GM12872 (cell line): ENCODE measurements around the gene KLHL22.

Experiments used
- TF ChIP-seq, protein P1 (sequence below): IDR thresholded peaks from 3 replicates; pipeline ENCODE4 v1.5.1; 2011; ENCODE audit warnings: low read depth, mild to moderate bottlenecking, low read length, moderate library complexity; ENCODE audit not compliant: insufficient read depth

Gene KLHL22

DNA sequence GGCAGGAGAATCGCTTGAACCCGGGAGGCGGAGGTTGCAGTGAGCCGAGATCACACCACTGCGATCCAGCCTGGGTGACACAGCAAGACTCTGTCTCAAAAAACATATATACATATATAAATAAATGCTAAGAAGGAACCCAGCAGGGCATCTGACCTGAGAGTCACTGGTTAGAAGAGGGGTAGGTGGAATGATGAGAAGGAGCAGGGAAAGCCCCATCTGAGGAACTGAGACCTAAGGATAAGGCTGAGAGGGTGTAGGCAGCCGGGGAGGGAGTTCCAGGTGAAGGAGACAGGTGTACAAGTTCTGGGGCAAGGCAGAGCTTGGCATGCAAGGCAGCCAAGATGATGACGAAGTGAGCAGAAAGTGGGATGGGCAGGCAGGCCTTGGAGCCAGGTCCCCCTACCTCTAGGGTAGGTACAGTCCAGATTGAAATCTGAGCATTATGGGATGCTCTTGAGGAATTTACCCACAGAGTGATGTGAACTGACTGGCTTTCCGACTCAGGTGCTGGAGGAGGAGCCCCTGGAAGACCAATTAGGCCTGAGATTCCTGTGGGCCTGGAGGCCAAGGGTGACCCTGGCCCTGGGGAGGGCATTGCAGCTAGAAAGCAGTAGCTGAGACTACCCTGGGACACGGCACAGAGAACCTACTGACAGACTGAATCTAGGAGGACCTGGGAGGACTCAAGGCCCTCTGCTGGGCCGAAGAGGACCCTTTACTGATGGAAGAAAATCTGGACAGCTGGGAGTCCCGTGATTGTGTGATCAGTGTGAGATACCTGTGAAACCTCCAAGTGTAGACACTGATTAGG lies 22.8 kb downstream of the KLHL22 start:
- TF ChIP-seq, protein P1, sequence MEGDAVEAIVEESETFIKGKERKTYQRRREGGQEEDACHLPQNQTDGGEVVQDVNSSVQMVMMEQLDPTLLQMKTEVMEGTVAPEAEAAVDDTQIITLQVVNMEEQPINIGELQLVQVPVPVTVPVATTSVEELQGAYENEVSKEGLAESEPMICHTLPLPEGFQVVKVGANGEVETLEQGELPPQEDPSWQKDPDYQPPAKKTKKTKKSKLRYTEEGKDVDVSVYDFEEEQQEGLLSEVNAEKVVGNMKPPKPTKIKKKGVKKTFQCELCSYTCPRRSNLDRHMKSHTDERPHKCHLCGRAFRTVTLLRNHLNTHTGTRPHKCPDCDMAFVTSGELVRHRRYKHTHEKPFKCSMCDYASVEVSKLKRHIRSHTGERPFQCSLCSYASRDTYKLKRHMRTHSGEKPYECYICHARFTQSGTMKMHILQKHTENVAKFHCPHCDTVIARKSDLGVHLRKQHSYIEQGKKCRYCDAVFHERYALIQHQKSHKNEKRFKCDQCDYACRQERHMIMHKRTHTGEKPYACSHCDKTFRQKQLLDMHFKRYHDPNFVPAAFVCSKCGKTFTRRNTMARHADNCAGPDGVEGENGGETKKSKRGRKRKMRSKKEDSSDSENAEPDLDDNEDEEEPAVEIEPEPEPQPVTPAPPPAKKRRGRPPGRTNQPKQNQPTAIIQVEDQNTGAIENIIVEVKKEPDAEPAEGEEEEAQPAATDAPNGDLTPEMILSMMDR: no peak

DNA sequence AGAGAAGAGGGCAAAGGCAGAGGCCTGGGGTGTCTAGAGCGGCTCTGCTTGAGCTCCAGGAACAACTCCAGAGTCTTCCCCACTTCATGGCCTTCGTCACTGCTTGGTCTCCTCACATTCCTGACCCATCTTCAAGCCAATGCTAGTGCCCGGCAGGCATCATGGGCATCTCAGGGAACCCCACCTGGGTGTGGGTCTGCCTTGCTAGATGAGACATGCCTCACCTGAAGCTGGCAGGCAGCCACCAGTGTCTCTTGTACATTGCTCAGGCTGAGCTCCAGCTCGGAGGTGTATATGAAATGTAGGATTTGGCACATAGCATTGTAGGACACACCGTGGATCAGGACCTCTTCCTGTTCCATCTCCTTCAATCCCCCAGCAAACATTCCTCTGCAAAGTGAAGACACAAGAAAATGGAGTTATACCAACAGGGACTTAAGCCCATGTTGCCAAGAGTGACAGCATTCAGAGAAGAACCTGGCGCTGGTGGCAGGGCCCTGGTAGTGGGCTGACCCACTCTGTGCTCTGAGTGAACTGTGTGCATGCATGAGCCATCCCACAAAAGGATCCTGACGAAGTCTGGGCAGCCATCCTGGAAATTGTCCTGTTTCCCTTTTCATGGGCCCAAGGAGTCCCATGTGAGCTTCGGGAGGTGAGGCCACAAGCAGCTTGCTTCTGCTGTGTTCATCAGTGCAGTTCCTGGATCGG lies 24.3 kb downstream of the KLHL22 start:
- TF ChIP-seq, protein P1: no peak

DNA sequence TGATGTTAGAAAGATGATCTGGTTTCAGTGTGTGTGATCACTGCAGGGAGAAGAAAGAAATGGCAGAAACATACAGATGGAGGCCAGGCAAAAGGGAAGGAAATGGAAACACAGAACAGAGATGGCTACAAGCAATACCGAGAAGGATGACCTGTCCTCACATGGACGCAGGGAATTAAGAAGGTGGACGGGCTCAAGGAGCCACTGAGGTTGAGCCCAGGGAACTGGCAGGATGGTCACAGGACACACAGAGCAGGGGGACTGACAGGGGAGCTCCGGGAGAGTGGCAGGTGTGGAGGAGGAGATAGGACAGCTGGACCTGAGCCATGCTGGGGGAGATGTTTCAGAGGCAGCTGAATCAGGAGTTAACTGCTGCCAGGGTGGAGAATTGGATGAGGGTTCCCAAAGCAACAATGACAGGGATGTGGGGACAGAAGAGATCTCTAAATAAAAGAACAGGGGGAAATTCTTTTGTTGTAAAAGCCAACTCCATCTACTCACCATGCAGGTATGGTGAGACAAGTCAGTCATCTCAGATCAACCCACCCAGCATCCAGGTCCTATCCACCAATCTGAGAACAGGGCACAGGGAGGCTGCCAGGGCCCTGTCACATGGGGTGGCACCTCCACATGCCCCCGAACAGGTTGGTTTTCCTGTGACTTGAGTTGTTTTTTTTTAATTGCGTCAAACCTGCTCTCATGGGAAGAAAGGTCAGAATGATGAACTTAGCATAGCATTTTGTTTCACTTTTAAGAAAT lies 26.3 kb downstream of the KLHL22 start:
- TF ChIP-seq, protein P1: no peak

DNA sequence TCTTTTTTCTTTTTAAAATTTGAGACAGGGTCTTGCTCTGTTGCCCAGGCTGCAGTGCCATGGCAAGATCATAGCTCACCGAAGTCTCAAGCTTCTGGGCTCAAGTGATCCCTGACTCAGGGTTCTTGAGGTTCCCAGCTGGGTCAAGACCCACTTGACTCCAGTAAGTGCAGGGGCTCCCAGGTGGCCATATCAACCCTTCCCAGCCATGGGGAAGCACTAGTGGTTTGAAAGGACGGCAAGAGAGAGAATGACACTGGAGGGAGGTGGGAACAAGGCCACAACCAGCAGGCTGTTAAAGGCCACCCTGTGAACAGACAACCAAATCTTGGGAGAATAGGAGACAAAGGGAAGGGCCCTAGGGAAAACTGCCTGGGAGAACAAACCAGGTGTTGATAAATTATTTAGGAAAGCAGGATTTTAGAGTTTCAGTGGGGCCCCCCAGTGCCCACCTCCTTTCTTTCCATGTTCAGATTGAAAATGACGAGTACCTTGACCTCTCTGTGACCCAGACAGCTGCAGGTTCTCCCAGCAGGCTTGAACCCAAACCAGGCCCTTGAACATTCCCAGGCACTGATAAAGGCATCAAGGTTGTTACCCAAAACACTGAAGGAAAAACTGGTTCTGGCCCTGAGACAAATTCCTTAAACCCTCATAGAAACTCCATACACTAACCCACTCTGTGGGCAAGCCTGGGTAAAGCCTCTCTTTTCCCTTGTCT lies 28.8 kb downstream of the KLHL22 start:
- TF ChIP-seq, protein P1: no peak

DNA sequence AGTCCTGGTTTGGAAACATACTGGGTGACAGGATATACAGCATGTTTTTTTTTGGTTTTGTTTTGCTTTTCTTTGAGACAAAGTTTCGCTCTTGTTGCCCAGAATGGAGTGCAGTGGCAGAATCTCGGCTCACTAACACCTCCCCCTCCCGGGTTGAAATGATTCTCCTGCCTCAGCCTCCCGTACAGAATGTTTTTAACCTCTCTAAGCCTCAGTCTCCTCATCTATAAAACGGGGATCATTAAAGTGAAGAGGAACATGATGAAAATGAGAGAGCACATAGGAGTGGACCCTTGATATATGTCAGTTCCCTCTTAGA lies 29.9 kb downstream of the KLHL22 start:
- TF ChIP-seq, protein P1: no peak

DNA sequence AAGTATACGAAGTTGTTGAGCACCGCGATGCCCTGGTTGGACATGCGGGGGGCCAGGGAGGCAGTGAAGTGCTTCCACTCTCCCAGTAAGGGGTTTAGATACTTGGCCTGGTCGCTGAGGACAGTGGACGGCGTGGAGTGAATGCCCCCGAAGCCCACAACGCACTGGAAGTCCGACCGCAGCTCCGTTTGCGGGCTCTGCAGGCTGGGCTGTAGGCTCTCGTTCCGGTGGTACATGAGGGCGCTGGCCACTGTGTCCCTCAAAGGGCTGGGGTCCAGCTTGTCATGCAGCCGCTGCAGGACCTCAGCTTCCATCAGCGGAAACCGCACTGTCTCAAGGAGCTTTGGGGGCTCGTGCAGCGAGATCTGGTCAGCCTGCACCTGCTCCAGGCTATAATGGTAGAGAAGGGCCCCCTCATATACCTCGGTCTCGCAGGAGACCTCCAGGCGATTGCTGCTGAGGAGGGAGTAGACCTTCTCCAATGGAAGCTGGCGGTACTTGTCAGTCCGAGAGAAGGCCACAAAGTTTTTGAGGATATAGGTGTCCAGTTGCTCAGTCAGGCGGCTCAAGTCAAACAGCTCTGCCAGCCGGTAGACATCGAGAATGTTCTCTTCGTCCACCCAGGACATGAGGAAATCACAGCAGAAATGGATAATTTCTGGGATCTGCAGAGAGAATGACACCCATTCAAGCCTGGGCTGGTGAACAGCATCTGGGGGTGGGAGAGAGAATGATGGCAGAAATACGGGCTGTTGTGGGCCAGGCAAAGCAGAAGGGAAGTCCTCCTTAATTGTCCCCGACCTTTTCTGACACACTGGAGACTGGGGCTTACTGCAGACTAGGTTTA lies 30.5 kb downstream of the KLHL22 start:
- TF ChIP-seq, protein P1: no peak
